Right atrium auricular region (tissue), 2 donors: ENCODE data around the gene CRHR1. TPM values are rescaled to one million over a fixed set of nuclear protein-coding genes. Genes with fewer than 3 reads are reported as not detected.

Experiments
- DNase-seq: peaks from one replicate; pipeline ENCODE4 v3.0.0-alpha.2; 2019; ENCODE audit warnings: low spot score
- H3K27ac ChIP-seq, 2 donors: fragments of 200-600 bp; sonication (generic); 1 replicate in 1 of 2; 2 replicates in 1 of 2; pipeline ENCODE4 v1.5.1; 2016 to 2019
- H3K27me3 ChIP-seq, 2 donors: fragments of 200-600 bp; sonication (generic); one replicate each; pipeline versions ENCODE4 v1.5.1 to v1.6.0; 2017 to 2019
- H3K36me3 ChIP-seq: fragments of 200-600 bp; sonication (generic); one replicate; pipeline ENCODE4 v1.5.1; 2016
- H3K4me1 ChIP-seq, 2 donors: fragments of 200-600 bp; sonication (generic); one replicate each; pipeline versions ENCODE4 v1.5.1 to v1.6.0; 2017 to 2019
- H3K4me3 ChIP-seq, 2 donors: fragments of 200-600 bp; sonication (generic); 1 replicate in 1 of 2; 2 replicates in 1 of 2; pipeline ENCODE4 v1.5.1; 2017 to 2019; ENCODE audit warnings: mild to moderate bottlenecking in 1 of 2, moderate library complexity in 1 of 2
- H3K9me3 ChIP-seq, 2 donors: fragments of 200-600 bp; sonication (generic); one replicate each; pipeline ENCODE4 v1.5.1; 2019
- CTCF ChIP-seq, 2 donors: fragments of 200-600 bp; sonication (generic); IDR thresholded peaks; one replicate each; pipeline ENCODE4 v1.5.1; 2019; ENCODE audit warnings: antibody characterized with exemption in 2 of 2
- total RNA-seq, 2 donors: library from RNA; depleted of rRNA; stranded (reverse); fragments of >200 nt; gene quantifications; one replicate each; pipeline ENCODE4 v1.1.0, GENCODE V29; 2016

CRHR1 gene
- total RNA-seq, 2 donors from 2014 or later, result not detected

DNA sequence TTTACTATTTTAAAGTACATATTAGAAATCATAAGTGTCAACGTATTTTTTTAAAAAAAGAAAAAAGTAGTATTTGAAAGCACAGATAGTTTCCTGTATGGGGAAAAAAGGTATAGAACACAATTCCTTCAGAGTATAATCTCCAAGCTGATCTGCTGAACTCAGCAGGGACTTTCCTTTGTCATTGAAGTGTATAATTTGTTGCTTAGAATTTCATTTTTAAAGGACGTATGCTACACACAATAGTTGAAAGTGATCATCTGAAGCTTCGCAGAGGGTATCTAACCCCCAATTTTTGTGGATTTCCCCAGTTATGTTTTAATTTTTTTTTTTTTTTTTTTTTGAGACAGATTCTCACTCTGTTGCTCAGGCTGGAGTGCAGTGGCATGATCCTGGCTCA, 90.0 kb downstream of the CRHR1 start:
- TF ChIP-seq CTCF (IDR thresholded peaks at IDR 0.05), result no peak
- H3K4me3 ChIP-seq, result no peak overlapping the region
- no peak for DNase-seq
- no peaks in the 10 kb centered on the region for H3K9me3 ChIP-seq
- no peaks in the 10 kb centered on the region for H3K4me1 ChIP-seq
- H3K27me3 ChIP-seq, result no peaks in the 10 kb centered on the region
- H3K36me3 ChIP-seq, result no peaks in the 10 kb centered on the region
- no peak overlapping the region for H3K27ac ChIP-seq

GRCh38 chr17:45876539-45876938, 92.4 kb downstream of the CRHR1 start:
- no peak for TF ChIP-seq CTCF (IDR thresholded peaks at IDR 0.05)
- Histone ChIP-seq H3K27me3 (no peaks in the 10 kb centered on the region), H3K27ac (no peak overlapping the region), H3K4me3 (no peak overlapping the region), H3K4me1 (no peaks in the 10 kb centered on the region), H3K9me3 (no peaks in the 10 kb centered on the region), H3K36me3 (no peaks in the 10 kb centered on the region)
- no peak for DNase-seq

DNA sequence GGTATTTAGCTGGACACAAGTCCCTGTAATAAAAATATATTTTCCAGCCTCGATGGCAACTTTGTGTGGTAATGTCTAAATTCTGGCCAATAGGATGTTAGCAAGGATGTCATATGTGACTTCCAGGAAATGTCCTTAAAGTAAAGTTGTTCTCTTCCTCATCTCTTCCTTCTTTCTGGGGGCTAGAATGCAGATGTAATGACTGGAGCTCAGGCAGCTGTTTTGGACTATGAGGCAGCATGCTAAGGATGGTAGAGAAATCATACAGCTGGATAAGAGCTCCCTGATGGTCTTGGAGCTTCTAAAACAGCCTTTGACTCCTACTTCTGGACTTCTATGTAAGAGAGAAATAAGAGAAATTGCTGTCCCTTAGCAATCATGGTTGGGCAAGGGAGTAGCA, 93.3 kb downstream of the CRHR1 start:
- no peaks in the 10 kb centered on the region for H3K27me3 ChIP-seq
- no peaks in the 10 kb centered on the region for H3K36me3 ChIP-seq

DNA sequence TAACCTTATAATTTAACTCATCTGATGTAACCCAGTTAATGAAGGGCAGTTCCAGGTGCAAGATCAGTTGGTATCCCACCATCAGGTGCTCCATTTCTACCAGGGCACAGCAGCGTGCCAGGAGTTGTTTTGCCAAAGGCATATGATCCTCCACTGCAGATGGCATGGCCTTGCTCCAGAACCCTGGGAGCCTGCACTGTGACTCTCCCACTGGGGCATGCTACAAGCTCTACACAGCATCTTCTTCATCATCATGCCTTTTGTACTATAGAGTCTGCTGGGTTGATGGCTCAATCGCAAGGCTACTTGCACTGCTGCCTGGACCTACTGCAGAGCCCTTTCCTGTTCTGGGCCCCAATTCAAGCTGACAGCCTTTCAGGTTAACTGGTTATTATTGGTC, 98.9 kb downstream of the CRHR1 start:
- H3K27ac ChIP-seq, result no peak overlapping the region
- no peaks in the 10 kb centered on the region for H3K4me1 ChIP-seq
- no peaks in the 10 kb centered on the region for H3K36me3 ChIP-seq
- no peak for TF ChIP-seq CTCF (IDR thresholded peaks at IDR 0.05)
- no peaks in the 10 kb centered on the region for H3K9me3 ChIP-seq
- no peak for DNase-seq
- H3K4me3 ChIP-seq, result no peak overlapping the region
- no peaks in the 10 kb centered on the region for H3K27me3 ChIP-seq

More for the DNA sequence above, 93.3 kb downstream of the CRHR1 start:
- TF ChIP-seq CTCF (IDR thresholded peaks at IDR 0.05), result no peak
- no peak for DNase-seq
- no peaks in the 10 kb centered on the region for H3K9me3 ChIP-seq
- H3K4me1 ChIP-seq, result no peaks in the 10 kb centered on the region
- H3K4me3 ChIP-seq, result no peak overlapping the region
- no peak overlapping the region for H3K27ac ChIP-seq

Other genes with a start within 250 kb of the CRHR1 start
- gene SPPL2C, start 60.6 kb downstream of the CRHR1 start, total RNA-seq, result not detected
- gene MAPT, start 110.2 kb downstream of the CRHR1 start, total RNA-seq, result 10 to 100 TPM in 1 of 2 donors, 1 to 10 TPM in 1; 7.8 to 23.0 TPM
- not detected for gene STH, start 214.9 kb downstream of the CRHR1 start, total RNA-seq